ENCODE data around the gene TUT7. TPM values are rescaled to one million over a fixed set of nuclear protein-coding genes. Genes with fewer than 3 reads are reported as not detected.
A peak's percentile ranks its signal among the peaks of the same experiment; 100 is the strongest.
"Not testable (repeated sequence)": the region's sequence is repeated elsewhere in the genome, so short reads cannot be mapped to it uniquely, and the experiment has no call there.

Gene TUT7
- total RNA-seq, 1 experiment from 2014 or later = 36.1 TPM

DNA sequence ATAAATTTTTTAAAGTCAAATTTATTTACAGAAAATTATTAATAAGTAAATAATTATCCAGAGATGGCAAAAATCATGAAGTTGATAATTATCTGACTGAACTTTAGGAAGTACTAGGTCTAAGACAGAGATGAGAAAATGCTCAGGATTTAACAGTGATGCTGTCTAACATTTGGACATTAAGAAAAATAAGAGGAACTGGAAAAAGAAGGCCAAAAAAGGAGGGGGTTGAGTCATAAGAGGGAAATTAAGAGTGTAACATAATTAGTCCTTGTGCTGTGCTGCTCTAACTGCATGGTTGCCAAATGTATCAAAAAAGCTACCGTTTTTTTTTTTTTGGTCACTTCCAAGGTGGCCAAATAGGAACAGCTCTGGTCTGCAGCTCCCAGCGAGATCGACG, 35.4 kb upstream of the TUT7 start:
- H3K9me2 ChIP-seq (ENCODE audit: insufficient read depth) = no peaks in the 10 kb centered on the region
- H3K27ac ChIP-seq = no peak overlapping the region
- no peaks in the 10 kb centered on the region for H3K27me3 ChIP-seq (ENCODE audit: insufficient read depth, low read depth)
- H3K79me2 ChIP-seq (ENCODE audit: low read depth) = no peaks in the 10 kb centered on the region
- H3K4me1 ChIP-seq (replicated peaks; ENCODE audit: insufficient read depth) = peaks cover 13% of the 10 kb centered on the region; the same call in 1 of the 2 replicates
- no TSS peak for BruUV-seq (replicated peaks)
- no peaks in the 10 kb centered on the region for H4K20me1 ChIP-seq (ENCODE audit: insufficient read depth)
- CTCF ChIA-PET = no interaction called here
- no peak overlapping the region for H3K4me2 ChIP-seq
- no peak for DNase-seq
- H3K36me3 ChIP-seq (ENCODE audit: low read depth) = no peaks in the 10 kb centered on the region
- no peak overlapping the region for H3K4me3 ChIP-seq
- H2AFZ ChIP-seq = no peak overlapping the region
- TF ChIP-seq EZH2 (IDR thresholded peaks at IDR 0.05; ENCODE audit: low read depth) = no peak
- TF ChIP-seq, protein P1, sequence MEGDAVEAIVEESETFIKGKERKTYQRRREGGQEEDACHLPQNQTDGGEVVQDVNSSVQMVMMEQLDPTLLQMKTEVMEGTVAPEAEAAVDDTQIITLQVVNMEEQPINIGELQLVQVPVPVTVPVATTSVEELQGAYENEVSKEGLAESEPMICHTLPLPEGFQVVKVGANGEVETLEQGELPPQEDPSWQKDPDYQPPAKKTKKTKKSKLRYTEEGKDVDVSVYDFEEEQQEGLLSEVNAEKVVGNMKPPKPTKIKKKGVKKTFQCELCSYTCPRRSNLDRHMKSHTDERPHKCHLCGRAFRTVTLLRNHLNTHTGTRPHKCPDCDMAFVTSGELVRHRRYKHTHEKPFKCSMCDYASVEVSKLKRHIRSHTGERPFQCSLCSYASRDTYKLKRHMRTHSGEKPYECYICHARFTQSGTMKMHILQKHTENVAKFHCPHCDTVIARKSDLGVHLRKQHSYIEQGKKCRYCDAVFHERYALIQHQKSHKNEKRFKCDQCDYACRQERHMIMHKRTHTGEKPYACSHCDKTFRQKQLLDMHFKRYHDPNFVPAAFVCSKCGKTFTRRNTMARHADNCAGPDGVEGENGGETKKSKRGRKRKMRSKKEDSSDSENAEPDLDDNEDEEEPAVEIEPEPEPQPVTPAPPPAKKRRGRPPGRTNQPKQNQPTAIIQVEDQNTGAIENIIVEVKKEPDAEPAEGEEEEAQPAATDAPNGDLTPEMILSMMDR (conservative IDR thresholded peaks at IDR 0.05) = no peak
- POLR2A ChIA-PET (ENCODE audit: unreplicated experiment) = interaction anchor here (0.6 kb wide), 1 partner anchor 330 kb away, joined by 4 read pairs; no protein-coding TSS in a partner anchor
- no peaks in the 10 kb centered on the region for H3F3A ChIP-seq (ENCODE audit: insufficient read depth, low read depth)
- no peaks in the 10 kb centered on the region; the same call in 1 of the 2 replicates for H3K9me3 ChIP-seq (ENCODE audit: insufficient read depth, low read depth)
- intact Hi-C loops (cut with micrococcal nuclease; ENCODE audit: unreplicated experiment) = no loop called here

DNA sequence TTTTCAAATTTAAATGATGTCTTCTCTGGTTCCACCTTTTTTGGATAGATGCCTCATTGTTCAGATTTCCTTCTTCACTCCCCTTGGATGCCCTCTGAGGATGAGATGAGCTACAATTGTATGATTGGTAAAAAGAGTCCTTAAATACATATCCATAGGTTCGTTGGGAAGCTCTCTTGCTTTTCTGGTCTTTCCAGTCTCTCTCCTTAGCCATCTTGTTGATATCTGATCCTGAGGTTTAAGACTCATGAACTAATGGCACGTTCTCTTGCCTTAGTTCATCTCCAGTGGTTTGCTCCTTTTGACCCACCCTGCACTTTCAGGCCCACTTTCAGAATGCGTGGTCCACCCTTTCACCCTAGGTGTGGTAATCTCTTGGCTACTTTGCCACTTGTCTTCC, 33.2 kb upstream of the TUT7 start:
- H2AFZ ChIP-seq = no peak overlapping the region
- TF ChIP-seq EZH2 (IDR thresholded peaks at IDR 0.05; ENCODE audit: low read depth) = no peak
- TF ChIP-seq, protein P1 (conservative IDR thresholded peaks at IDR 0.05) = no peak
- H3K4me2 ChIP-seq = no peak overlapping the region
- BruUV-seq (replicated peaks) = no TSS peak
- H4K20me1 ChIP-seq (ENCODE audit: insufficient read depth) = no peaks in the 10 kb centered on the region
- no peak overlapping the region for H3K27ac ChIP-seq
- no peaks in the 10 kb centered on the region; the same call in 1 of the 2 replicates for H3K9me3 ChIP-seq (ENCODE audit: insufficient read depth, low read depth)
- H3K36me3 ChIP-seq (ENCODE audit: low read depth) = no peaks in the 10 kb centered on the region
- H3K4me3 ChIP-seq = no peak overlapping the region
- H3F3A ChIP-seq (ENCODE audit: insufficient read depth, low read depth) = no peaks in the 10 kb centered on the region
- H3K79me2 ChIP-seq (ENCODE audit: low read depth) = no peaks in the 10 kb centered on the region
- CTCF ChIA-PET = no interaction called here
- peaks cover 13% of the 10 kb centered on the region; the same call in 1 of the 2 replicates for H3K4me1 ChIP-seq (replicated peaks; ENCODE audit: insufficient read depth)
- H3K9me2 ChIP-seq (ENCODE audit: insufficient read depth) = no peaks in the 10 kb centered on the region
- H3K27me3 ChIP-seq (ENCODE audit: insufficient read depth, low read depth) = no peaks in the 10 kb centered on the region
- DNase-seq = no peak
- intact Hi-C loops (cut with micrococcal nuclease; ENCODE audit: unreplicated experiment) = no loop called here
- POLR2A ChIA-PET (ENCODE audit: unreplicated experiment) = no interaction called here

DNA sequence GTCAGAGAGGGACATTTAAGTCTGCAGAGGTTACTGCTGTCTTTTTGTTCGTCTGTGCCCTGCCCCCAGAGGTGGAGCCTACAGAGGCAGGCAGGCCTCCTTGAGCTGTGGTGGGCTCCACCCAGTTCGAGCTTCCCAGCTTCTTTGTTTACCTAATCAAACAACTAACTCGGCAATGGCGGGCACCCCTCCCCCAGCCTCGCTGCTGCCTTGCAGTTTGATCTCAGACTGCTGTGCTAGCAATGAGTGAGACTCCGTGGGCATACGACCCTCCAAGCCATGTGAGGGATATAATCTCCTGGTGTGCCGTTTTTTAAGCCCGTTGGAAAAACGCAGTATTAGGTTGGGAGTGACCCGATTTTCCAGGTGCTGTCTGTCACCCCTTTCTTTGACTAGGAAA, 28.8 kb upstream of the TUT7 start:
- peaks cover 12% of the 10 kb centered on the region; the same call in 1 of the 2 replicates for H3K4me1 ChIP-seq (replicated peaks; ENCODE audit: insufficient read depth)
- H3K27me3 ChIP-seq (ENCODE audit: insufficient read depth, low read depth); BruUV-seq (replicated peaks); H2AFZ ChIP-seq; POLR2A ChIA-PET (ENCODE audit: unreplicated experiment); intact Hi-C loops (cut with micrococcal nuclease; ENCODE audit: unreplicated experiment); H3F3A ChIP-seq (ENCODE audit: insufficient read depth, low read depth); H3K79me2 ChIP-seq (ENCODE audit: low read depth); DNase-seq; H3K9me2 ChIP-seq (ENCODE audit: insufficient read depth); H4K20me1 ChIP-seq (ENCODE audit: insufficient read depth); H3K9me3 ChIP-seq (ENCODE audit: insufficient read depth, low read depth); H3K36me3 ChIP-seq (ENCODE audit: low read depth); H3K4me3 ChIP-seq; CTCF ChIA-PET; H3K27ac ChIP-seq: not testable (repeated sequence)
- H3K4me2 ChIP-seq = peak overlapping the region; percentile 40; the same call in 1 of the 2 replicates

DNA sequence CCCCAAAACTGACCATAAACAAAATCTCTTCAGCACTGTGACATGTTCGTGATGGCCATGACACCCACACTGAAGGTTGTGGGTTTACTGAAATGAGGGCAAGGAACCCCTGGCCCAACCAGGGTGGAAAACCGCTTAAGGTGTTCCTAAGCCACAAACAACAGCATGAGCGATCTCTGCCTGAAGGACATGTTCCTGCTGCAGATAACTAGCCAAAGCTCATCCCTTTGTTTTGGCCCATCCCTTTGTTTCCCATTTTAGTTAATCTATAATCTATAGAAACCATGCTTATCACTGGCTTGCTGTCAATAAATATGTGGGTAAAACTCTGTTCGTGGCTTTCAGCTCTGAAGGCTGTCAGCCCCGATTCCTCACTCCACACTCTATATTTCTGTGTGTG, 21.8 kb upstream of the TUT7 start:
- ChIA-PET CTCF (no interaction called here), POLR2A (ENCODE audit: unreplicated experiment) (interaction anchor here (0.6 kb wide), 1 partner anchor 18 kb away, joined by 5 read pairs; no protein-coding TSS in a partner anchor)

More for the DNA sequence above, 21.8 kb upstream of the TUT7 start:
- Histone ChIP-seq H3K9me3 (ENCODE audit: insufficient read depth, low read depth) (peaks cover 5% of the 10 kb centered on the region; the same call in 1 of the 2 replicates), H4K20me1 (ENCODE audit: insufficient read depth) (no peaks in the 10 kb centered on the region), H3K4me1 (replicated peaks; ENCODE audit: insufficient read depth) (no peaks in the 10 kb centered on the region), H3K27ac (no peak overlapping the region), H2AFZ (no peak overlapping the region), H3K9me2 (ENCODE audit: insufficient read depth) (no peaks in the 10 kb centered on the region), H3K36me3 (ENCODE audit: low read depth) (no peaks in the 10 kb centered on the region), H3K4me2 (no peak overlapping the region), H3F3A (ENCODE audit: insufficient read depth, low read depth) (no peaks in the 10 kb centered on the region), H3K79me2 (ENCODE audit: low read depth) (no peaks in the 10 kb centered on the region), H3K4me3 (no peak overlapping the region), H3K27me3 (ENCODE audit: insufficient read depth, low read depth) (no peaks in the 10 kb centered on the region)
- intact Hi-C loops (cut with micrococcal nuclease; ENCODE audit: unreplicated experiment) = no loop called here
- no peak for TF ChIP-seq EZH2 (IDR thresholded peaks at IDR 0.05; ENCODE audit: low read depth)
- TF ChIP-seq, protein P1 (conservative IDR thresholded peaks at IDR 0.05) = no peak
- DNase-seq = no peak
- BruUV-seq (replicated peaks) = no TSS peak

Data from PC-9 (cell line).